WI38 (cell line): ENCODE measurements around the gene C13orf46.

Source experiments
- H3K4me3 ChIP-seq: 2 replicates; pipeline ENCODE4 v1.5.1; 2011; ENCODE audit warnings: low read depth, mild to moderate bottlenecking, control low read depth, low read length
- CTCF ChIP-seq: IDR thresholded peaks from 2 replicates; pipeline ENCODE4 v1.5.1; 2012; ENCODE audit warnings: low read depth, mild to moderate bottlenecking, control low read depth, low read length

C13orf46 gene

GRCh38 chr13:113967729-113968462 lies 6.0 kb downstream of the C13orf46 start:
- no peak overlapping the region for H3K4me3 ChIP-seq
- TF ChIP-seq CTCF: no peak

GRCh38 chr13:113967206-113967720 lies 6.6 kb downstream of the C13orf46 start:
- TF ChIP-seq CTCF: no peak
- H3K4me3 ChIP-seq: no peak overlapping the region

- H3K4me3 ChIP-seq: no peak overlapping the region
- no peak for TF ChIP-seq CTCF
These were observed 7.7 kb downstream of the C13orf46 start for GRCh38 chr13:113965968-113966884.

GRCh38 chr13:113965383-113965874 lies 8.4 kb downstream of the C13orf46 start:
- H3K4me3 ChIP-seq: no peak overlapping the region
- TF ChIP-seq CTCF: no peak

- no peak for TF ChIP-seq CTCF
- no peak overlapping the region for H3K4me3 ChIP-seq
These were observed 9.5 kb downstream of the C13orf46 start for GRCh38 chr13:113964251-113964995.

GRCh38 chr13:113963376-113963775 lies 10.5 kb downstream of the C13orf46 start:
- TF ChIP-seq CTCF: no peak
- H3K4me3 ChIP-seq: no peak overlapping the region
